Caco-2 (cell line): ENCODE results near the gene COTL1. TPM values are rescaled to one million over a fixed set of nuclear protein-coding genes. Genes with fewer than 3 reads are reported as not detected.
A peak's percentile ranks its signal among the peaks of the same experiment; 100 is the strongest.

Source experiments
- BruUV-seq: library from RNA; stranded (reverse); fragments of 400-500 nt; replicated peaks from 2 replicates; lab custom pipeline; 2021; lab: Mats Ljungman, UMichigan
- CTCF ChIA-PET: fragments of 300-600 bp; sonication (Branson Sonifier 250); formaldehyde crosslinking; loops from one replicate; lab custom pipeline; 2022; ENCODE audit warnings: antibody characterized with exemption; lab: Charles Lee
- POLR2A ChIA-PET: fragments of 300-600 bp; sonication (Branson Sonifier 250); formaldehyde crosslinking; loops from one replicate; lab custom pipeline; 2022; ENCODE audit warnings: antibody characterized with exemption; lab: Charles Lee
- DNase-seq, 2 experiments: peaks; one replicate each; pipeline versions ENCODE4 v3.0.0 to v3.0.0-alpha.2; 2020 to 2022
- H3K27me3 ChIP-seq: replicated peaks from 2 replicates; pipeline ENCODE4 v1.6.0; 2011; ENCODE audit warnings: low read length; ENCODE audit not compliant: control insufficient read depth, insufficient read depth
- H3K36me3 ChIP-seq: 2 replicates; pipeline ENCODE4 v1.5.1; 2011; ENCODE audit warnings: low read length; ENCODE audit not compliant: control insufficient read depth, insufficient read depth
- H3K4me1 ChIP-seq: fragments of 250-450 bp; sonication (Bioruptor Pico); 2 replicates; pipeline ENCODE4 v1.5.1; 2020; ENCODE audit warnings: mild to moderate bottlenecking
- H3K4me3 ChIP-seq: 2 replicates; pipeline ENCODE4 v1.5.1; 2011; ENCODE audit warnings: low read depth, mild to moderate bottlenecking, control low read depth, low read length
- H3K9me3 ChIP-seq: fragments of 250-450 bp; sonication (Bioruptor Pico); 2 replicates; pipeline ENCODE4 v1.5.1; 2020; ENCODE audit warnings: mild to moderate bottlenecking, moderate library complexity
- H3K27ac Mint-ChIP-seq: one replicate; pipeline ENCODE4 v1.8.0; 2022; ENCODE audit warnings: mixed read lengths; ENCODE audit not compliant: unreplicated experiment
- H3K27me3 Mint-ChIP-seq: one replicate; pipeline ENCODE4 v1.8.0; 2022; ENCODE audit warnings: mixed read lengths; ENCODE audit not compliant: insufficient read depth, unreplicated experiment
- H3K36me3 Mint-ChIP-seq: one replicate; pipeline ENCODE4 v1.8.0; 2022; ENCODE audit warnings: mild to moderate bottlenecking, mixed read lengths; ENCODE audit not compliant: insufficient read depth, unreplicated experiment
- H3K4me1 Mint-ChIP-seq: one replicate; pipeline ENCODE4 v1.8.0; 2022; ENCODE audit warnings: low read depth, mixed read lengths; ENCODE audit not compliant: unreplicated experiment
- H3K4me3 Mint-ChIP-seq: one replicate; pipeline ENCODE4 v1.8.0; 2022; ENCODE audit warnings: mild to moderate bottlenecking, moderate library complexity, mixed read lengths; ENCODE audit not compliant: unreplicated experiment
- H3K9me3 Mint-ChIP-seq: one replicate; pipeline ENCODE4 v1.8.0; 2022; ENCODE audit warnings: mixed read lengths; ENCODE audit not compliant: unreplicated experiment
- intact Hi-C: fragments of 100-400 bp; cut with micrococcal nuclease; formaldehyde crosslinking; loops from one replicate; pipeline ENCODE4 v1.10.0; 2022; ENCODE audit not compliant: unreplicated experiment
- total RNA-seq: library from RNA; stranded (reverse); gene quantifications from 2 replicates; pipeline ENCODE4 v1.2.3, GENCODE V29; 2022
- TF ChIP-seq, protein P1 (sequence below), 2 experiments: fragments of 200-600 bp in 1 of 2; IDR thresholded peaks; 1 replicate in 1 of 2; 2 replicates in 1 of 2; pipeline versions ENCODE4 v1.5.1 to v1.8.0; 2011 to 2022; ENCODE audit warnings: antibody characterized with exemption in 1 of 2, control low read depth in 1 of 2, inconsistent platforms in 1 of 2, low read depth in 1 of 2, low read length in 1 of 2, mild to moderate bottlenecking in 1 of 2, moderate library complexity in 1 of 2; ENCODE audit not compliant: insufficient read depth in 1 of 2, severe bottlenecking in 1 of 2, unreplicated experiment in 1 of 2

Gene COTL1
- total RNA-seq, 1 experiment from 2014 or later, result 434 TPM

DNA sequence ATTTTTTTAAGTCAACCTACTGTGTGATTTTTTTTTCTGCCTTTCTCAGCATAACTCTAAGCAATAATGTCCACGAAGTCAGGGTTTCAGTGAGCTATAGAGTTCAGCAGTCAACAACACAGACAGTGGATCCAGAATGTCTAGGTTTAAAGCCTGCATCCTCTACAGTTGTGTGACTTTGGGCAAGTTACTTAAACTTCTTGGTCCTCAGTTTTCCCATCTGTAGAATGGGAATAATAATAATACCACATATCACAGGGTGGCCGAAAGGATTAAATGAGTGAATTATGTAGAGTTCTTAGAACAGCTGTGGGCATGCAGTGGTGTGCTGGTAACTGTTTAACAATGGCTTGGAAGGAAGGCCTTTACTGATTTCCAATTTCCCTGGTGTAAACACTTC is 74.6 kb downstream of the COTL1 start:
- Mint-ChIP-seq H3K4me1 (peaks cover 37% of the 10 kb centered on the region), H3K4me3 (no peak overlapping the region), H3K9me3 (no peaks in the 10 kb centered on the region), H3K36me3 (peaks cover 4% of the 10 kb centered on the region), H3K27ac (no peak overlapping the region), H3K27me3 (no peaks in the 10 kb centered on the region)
- POLR2A ChIA-PET, result no interaction called here
- no TSS peak for BruUV-seq
- H3K9me3 ChIP-seq, result no peaks in the 10 kb centered on the region
- H3K4me1 ChIP-seq, result peaks cover 53% of the 10 kb centered on the region
- CTCF ChIA-PET, result interaction anchor here (1.4 kb wide), 1 partner anchor 10 kb away, joined by 3 read pairs; no protein-coding TSS in a partner anchor
- intact Hi-C loops, result no loop called here
- no peak for DNase-seq
- no peaks in the 10 kb centered on the region for H3K27me3 ChIP-seq
- no peak overlapping the region for H3K4me3 ChIP-seq
- H3K36me3 ChIP-seq, result no peaks in the 10 kb centered on the region
- TF ChIP-seq, protein P1, sequence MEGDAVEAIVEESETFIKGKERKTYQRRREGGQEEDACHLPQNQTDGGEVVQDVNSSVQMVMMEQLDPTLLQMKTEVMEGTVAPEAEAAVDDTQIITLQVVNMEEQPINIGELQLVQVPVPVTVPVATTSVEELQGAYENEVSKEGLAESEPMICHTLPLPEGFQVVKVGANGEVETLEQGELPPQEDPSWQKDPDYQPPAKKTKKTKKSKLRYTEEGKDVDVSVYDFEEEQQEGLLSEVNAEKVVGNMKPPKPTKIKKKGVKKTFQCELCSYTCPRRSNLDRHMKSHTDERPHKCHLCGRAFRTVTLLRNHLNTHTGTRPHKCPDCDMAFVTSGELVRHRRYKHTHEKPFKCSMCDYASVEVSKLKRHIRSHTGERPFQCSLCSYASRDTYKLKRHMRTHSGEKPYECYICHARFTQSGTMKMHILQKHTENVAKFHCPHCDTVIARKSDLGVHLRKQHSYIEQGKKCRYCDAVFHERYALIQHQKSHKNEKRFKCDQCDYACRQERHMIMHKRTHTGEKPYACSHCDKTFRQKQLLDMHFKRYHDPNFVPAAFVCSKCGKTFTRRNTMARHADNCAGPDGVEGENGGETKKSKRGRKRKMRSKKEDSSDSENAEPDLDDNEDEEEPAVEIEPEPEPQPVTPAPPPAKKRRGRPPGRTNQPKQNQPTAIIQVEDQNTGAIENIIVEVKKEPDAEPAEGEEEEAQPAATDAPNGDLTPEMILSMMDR (IDR thresholded peaks at IDR 0.05; ENCODE audit: insufficient read depth in 1 of 2, low read depth in 1 of 2, low read length in 1 of 2, severe bottlenecking in 1 of 2, unreplicated experiment in 1 of 2), result no peak

DNA sequence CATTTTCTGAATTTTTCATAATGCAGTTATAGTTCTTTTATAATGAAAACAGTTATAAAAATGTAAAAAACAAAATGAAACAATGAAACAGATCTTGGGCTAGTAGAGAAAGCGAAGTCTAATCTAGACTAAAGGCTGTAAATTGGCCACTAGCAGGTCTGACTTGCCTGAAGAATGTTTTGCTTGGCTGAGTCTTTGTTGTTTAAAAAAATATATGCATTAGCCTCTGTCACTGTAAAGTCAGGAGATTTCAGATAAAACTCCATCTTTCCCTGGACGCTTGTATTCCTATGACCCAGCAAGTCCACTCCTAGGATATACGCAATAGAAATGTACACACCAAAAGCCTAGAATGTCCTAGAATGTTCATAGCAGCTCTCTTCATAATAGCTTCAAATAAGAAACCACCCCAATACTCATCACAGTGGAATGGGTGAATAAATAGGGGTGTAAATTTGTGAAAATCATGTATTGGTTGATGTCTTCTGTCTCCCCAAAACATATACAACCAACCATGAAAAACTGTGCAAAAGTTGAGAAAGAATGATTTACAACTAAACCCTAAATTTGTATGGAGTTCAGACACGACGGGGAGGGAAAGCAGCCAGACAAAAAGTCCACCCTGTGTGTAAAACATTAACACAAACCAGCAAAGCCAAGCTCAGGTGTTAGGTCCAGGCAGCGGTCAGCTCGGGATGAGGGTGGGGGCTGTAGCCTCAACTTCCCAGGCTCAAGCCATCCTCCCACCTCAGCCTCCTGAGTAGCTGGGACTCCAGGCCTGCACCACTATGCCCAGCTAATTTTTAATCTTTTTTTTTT is 75.7 kb downstream of the COTL1 start:
- DNase-seq, result no peak
- H3K27me3 ChIP-seq, result no peaks in the 10 kb centered on the region
- Mint-ChIP-seq H3K4me1 (peaks cover 33% of the 10 kb centered on the region), H3K27me3 (no peaks in the 10 kb centered on the region), H3K36me3 (peaks cover 4% of the 10 kb centered on the region), H3K9me3 (no peaks in the 10 kb centered on the region), H3K27ac (peak overlapping the region; percentile 64), H3K4me3 (peak overlapping the region; percentile 17)
- CTCF ChIA-PET, result interaction anchor here (1.0 to 1.4 kb wide), 4 partner anchors 9 to 36 kb away, joined by 3 to 4 read pairs (median 3); no protein-coding TSS in a partner anchor
- no TSS peak for BruUV-seq
- POLR2A ChIA-PET, result no interaction called here
- peaks cover 64% of the 10 kb centered on the region for H3K4me1 ChIP-seq
- no peaks in the 10 kb centered on the region for H3K36me3 ChIP-seq
- TF ChIP-seq, protein P1 (IDR thresholded peaks at IDR 0.05; ENCODE audit: insufficient read depth in 1 of 2, low read depth in 1 of 2, low read length in 1 of 2, severe bottlenecking in 1 of 2, unreplicated experiment in 1 of 2), result no peak
- intact Hi-C loops, result no loop called here
- no peaks in the 10 kb centered on the region for H3K9me3 ChIP-seq
- H3K4me3 ChIP-seq, result no peak overlapping the region

DNA sequence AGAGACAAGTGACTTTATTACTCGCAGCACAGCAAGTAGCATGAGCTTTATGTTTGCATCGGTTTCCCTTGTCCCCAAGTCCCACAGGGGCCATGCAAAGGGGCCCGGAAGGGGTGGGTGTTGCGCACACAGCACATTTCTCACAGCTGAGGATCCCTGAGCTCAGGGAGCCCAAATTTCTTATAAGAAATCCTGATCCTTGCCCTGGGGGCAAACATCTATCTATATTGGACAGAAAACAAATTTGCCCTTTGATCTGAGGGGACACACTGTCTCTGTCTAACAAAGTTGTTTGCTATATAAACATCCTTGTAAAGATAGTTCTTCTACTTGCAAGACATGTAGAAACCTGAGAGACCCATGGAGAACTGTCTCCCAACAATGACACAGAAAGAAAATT is 77.7 kb downstream of the COTL1 start:
- Mint-ChIP-seq H3K4me1 (peaks cover 39% of the 10 kb centered on the region), H3K36me3 (peaks cover 14% of the 10 kb centered on the region), H3K9me3 (no peaks in the 10 kb centered on the region), H3K4me3 (no peak overlapping the region), H3K27me3 (no peaks in the 10 kb centered on the region), H3K27ac (peak overlapping the region; percentile 85)
- no peak overlapping the region for H3K4me3 ChIP-seq
- ChIA-PET CTCF (interaction anchor here (0.5 kb wide), 1 partner anchor 428 kb away, joined by 3 read pairs; no protein-coding TSS in a partner anchor), POLR2A (no interaction called here)
- no peaks in the 10 kb centered on the region for H3K36me3 ChIP-seq
- H3K4me1 ChIP-seq, result peaks cover 78% of the 10 kb centered on the region
- TF ChIP-seq, protein P1 (IDR thresholded peaks at IDR 0.05; ENCODE audit: insufficient read depth in 1 of 2, low read depth in 1 of 2, low read length in 1 of 2, severe bottlenecking in 1 of 2, unreplicated experiment in 1 of 2), result no peak
- H3K27me3 ChIP-seq, result no peaks in the 10 kb centered on the region
- intact Hi-C loops, result no loop called here
- BruUV-seq, result no TSS peak
- peak; percentile 58 to 61 for DNase-seq
- no peaks in the 10 kb centered on the region for H3K9me3 ChIP-seq
